ENCODE results near the gene ARHGDIG. TPM values are rescaled to one million over a fixed set of nuclear protein-coding genes. Genes with fewer than 3 reads are reported as not detected.

ARHGDIG gene
- total RNA-seq, 1 donor from 2014 or later: 1.2 TPM

Other genes with a start within 250 kb of the ARHGDIG start
- 6.3 and 6.6 TPM in 2 replicates for gene POLR3K, start 227.0 kb upstream of the ARHGDIG start, total RNA-seq
- 17.9 and 25.9 TPM in 2 replicates for gene SNRNP25, start 226.8 kb upstream of the ARHGDIG start, total RNA-seq
- gene RHBDF1, start 208.0 kb upstream of the ARHGDIG start, total RNA-seq: 30.1 and 32.1 TPM in 2 replicates
- gene MPG, start 202.4 kb upstream of the ARHGDIG start, total RNA-seq: 121 and 199 TPM in 2 replicates
- 9.5 and 17.8 TPM in 2 replicates for gene NPRL3, start 141.9 kb upstream of the ARHGDIG start, total RNA-seq
- not detected in 2 replicates for gene HBZ, start 127.9 kb upstream of the ARHGDIG start, total RNA-seq
- not detected in 2 replicates for gene HBM, start 114.6 kb upstream of the ARHGDIG start, total RNA-seq
- gene HBA2, start 107.7 kb upstream of the ARHGDIG start, total RNA-seq: 0.42 TPM in 1 of 2 replicates, not detected in the other
- gene HBA1, start 103.9 kb upstream of the ARHGDIG start, total RNA-seq: not detected in 2 replicates
- 0.34 TPM in 1 of 2 replicates, not detected in the other for gene HBQ1, start 100.1 kb upstream of the ARHGDIG start, total RNA-seq
- 30.9 and 55.5 TPM in 2 replicates for gene LUC7L, start 51.1 kb upstream of the ARHGDIG start, total RNA-seq
- 59.2 and 76.1 TPM in 2 replicates for gene FAM234A, start 45.8 kb upstream of the ARHGDIG start, total RNA-seq
- gene RGS11, start 4.6 kb upstream of the ARHGDIG start, total RNA-seq: 0.19 and 0.68 TPM in 2 replicates
- 0.34 TPM in 1 of 2 replicates, not detected in the other for gene PDIA2, start 2.6 kb downstream of the ARHGDIG start, total RNA-seq
- 28.2 and 31.9 TPM in 2 replicates for gene AXIN1, start 72.1 kb downstream of the ARHGDIG start, total RNA-seq
- gene MRPL28, start 89.9 kb downstream of the ARHGDIG start, total RNA-seq: 85.9 and 103 TPM in 2 replicates
- gene PGAP6, start 101.4 kb downstream of the ARHGDIG start, total RNA-seq: 98.2 and 132 TPM in 2 replicates
- 42.2 and 55.7 TPM in 2 replicates for gene NME4, start 116.6 kb downstream of the ARHGDIG start, total RNA-seq
- 13.4 and 17.5 TPM in 2 replicates for gene DECR2, start 121.3 kb downstream of the ARHGDIG start, total RNA-seq
- 34.9 and 46.8 TPM in 2 replicates for gene RAB11FIP3, start 145.1 kb downstream of the ARHGDIG start, total RNA-seq
- 50.5 and 83.4 TPM in 2 replicates for gene CAPN15, start 247.1 kb downstream of the ARHGDIG start, total RNA-seq

All from dermis blood vessel endothelial cell (primary cell).